HG03469 (cell line): ENCODE results near the gene DNHD1.
"Not testable (repeated sequence)": the region's sequence is repeated elsewhere in the genome, so short reads cannot be mapped to it uniquely, and the experiment has no call there.

Source experiments
- ATAC-seq: cut with Tn5 transposase; IDR thresholded peaks from one replicate; pipeline ENCODE4 v1.9.1; 2021; ENCODE audit warnings: mild to moderate bottlenecking, moderate library complexity, moderate number of reproducible peaks; ENCODE audit not compliant: unreplicated experiment

Gene DNHD1

GRCh38 chr11:6476571-6476970 lies 20.5 kb upstream of the DNHD1 start:
- no peak for ATAC-seq

GRCh38 chr11:6480299-6480914 lies 16.7 kb upstream of the DNHD1 start:
- no peak for ATAC-seq

- ATAC-seq, result peak; percentile 98
Measured at GRCh38 chr11:6481012-6481923, 15.8 kb upstream of the DNHD1 start, which contains the start of the genes ARFIP2 and TIMM10B. Gene ARFIP2, minus strand, starts transcription at chr11:6481331. Its CDS starts 910 bp downstream, at chr11:6480421. Gene TIMM10B, plus strand, starts transcription at chr11:6481501. Its CDS starts 16 bp downstream, at chr11:6481517.

- no peak for ATAC-seq
Measured at GRCh38 chr11:6481924-6482275, 15.2 kb upstream of the DNHD1 start.

GRCh38 chr11:6482441-6482840 lies 14.6 kb upstream of the DNHD1 start:
- ATAC-seq, result no peak

GRCh38 chr11:6483015-6483414 lies 14.1 kb upstream of the DNHD1 start:
- no peak for ATAC-seq

- no peak for ATAC-seq
Measured at GRCh38 chr11:6485661-6486060, 11.4 kb upstream of the DNHD1 start.

- no peak for ATAC-seq
Measured at GRCh38 chr11:6486256-6486655, 10.8 kb upstream of the DNHD1 start.

GRCh38 chr11:6486938-6487337 lies 10.1 kb upstream of the DNHD1 start:
- ATAC-seq, result no peak

- no peak for ATAC-seq
Measured at GRCh38 chr11:6488342-6488741, 8.7 kb upstream of the DNHD1 start.

GRCh38 chr11:6488821-6489220 lies 8.3 kb upstream of the DNHD1 start:
- ATAC-seq, result no peak

- ATAC-seq, result no peak
Measured at GRCh38 chr11:6489306-6489705, 7.8 kb upstream of the DNHD1 start.

GRCh38 chr11:6498121-6498520 lies 1.0 kb downstream of the DNHD1 start:
- no peak for ATAC-seq

GRCh38 chr11:6498544-6498943 lies 1.5 kb downstream of the DNHD1 start:
- ATAC-seq, result no peak

GRCh38 chr11:6502382-6502781 lies 5.3 kb downstream of the DNHD1 start:
- ATAC-seq, result no peak

GRCh38 chr11:6504166-6504565 lies 7.1 kb downstream of the DNHD1 start:
- no peak for ATAC-seq

GRCh38 chr11:6505577-6506240 lies 8.6 kb downstream of the DNHD1 start:
- ATAC-seq, result no peak

GRCh38 chr11:6516865-6517264 lies 19.8 kb downstream of the DNHD1 start:
- ATAC-seq, result no peak

GRCh38 chr11:6520265-6520664 lies 23.2 kb downstream of the DNHD1 start:
- no peak for ATAC-seq

GRCh38 chr11:6521946-6522345 lies 24.9 kb downstream of the DNHD1 start:
- not testable (repeated sequence) for ATAC-seq

- ATAC-seq, result no peak
Measured at GRCh38 chr11:6523253-6523652, 26.2 kb downstream of the DNHD1 start.
